Measurements from ENCODE around the gene HDDC2. TPM values are rescaled to one million over a fixed set of nuclear protein-coding genes. Genes with fewer than 3 reads are reported as not detected.
"Not testable (repeated sequence)": the region's sequence is repeated elsewhere in the genome, so short reads cannot be mapped to it uniquely, and the experiment has no call there.

HDDC2 gene
- total RNA-seq, 1 experiment from 2014 or later, result 69.8 TPM

DNA sequence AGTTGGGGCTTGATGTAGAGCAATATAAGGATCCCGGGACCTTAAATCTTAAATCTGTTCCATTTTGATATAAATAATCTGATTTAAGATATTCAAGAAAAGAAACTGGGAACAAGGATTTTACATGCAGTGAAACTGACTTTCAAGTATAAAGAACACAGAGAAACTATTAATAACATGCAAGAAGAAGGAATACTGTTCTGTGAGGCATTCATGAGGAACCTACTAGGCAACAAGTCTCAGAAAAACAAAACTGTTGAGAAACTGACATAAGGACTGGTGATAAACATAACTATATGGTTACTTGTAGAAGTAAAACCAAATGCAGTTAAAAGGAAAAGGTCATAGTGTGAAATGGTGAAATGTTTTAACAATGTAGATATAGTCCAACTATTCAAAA lies 15.8 kb downstream of the HDDC2 start:
- peaks cover 32% of the 10 kb centered on the region for H3K9me3 Mint-ChIP-seq
- ChIA-PET CTCF (no interaction called here), POLR2A (no interaction called here)

DNA sequence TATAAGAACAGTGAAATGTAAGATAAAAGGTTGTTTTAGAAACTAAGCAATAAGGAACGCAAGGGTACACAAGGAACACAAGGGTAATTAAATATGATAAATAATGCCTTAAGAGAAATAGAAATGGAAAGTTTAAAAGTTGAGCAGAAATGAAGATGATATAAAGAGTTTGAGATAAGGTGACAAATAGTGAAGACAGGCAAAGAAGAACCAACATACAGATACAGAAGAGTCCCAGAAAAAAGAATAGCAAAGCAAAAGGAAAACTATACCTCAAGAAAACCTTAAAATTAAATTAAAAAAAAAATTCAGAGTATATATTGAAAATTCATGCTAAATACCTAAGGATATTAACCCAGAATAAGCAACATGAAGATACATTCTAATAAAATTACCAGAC lies 16.4 kb downstream of the HDDC2 start:
- Mint-ChIP-seq H3K9me3 (peaks cover 36% of the 10 kb centered on the region), H3K27me3 (ENCODE audit: low read depth) (no peaks in the 10 kb centered on the region)

More for the DNA sequence above, 15.8 kb downstream of the HDDC2 start:
- ATAC-seq (no peak), DNase-seq (ENCODE audit: low spot score) (no peak)
- Mint-ChIP-seq H3K36me3 (peaks cover 76% of the 10 kb centered on the region), H3K27me3 (ENCODE audit: low read depth) (no peaks in the 10 kb centered on the region), H3K4me1 (peaks cover 6% of the 10 kb centered on the region), H3K4me3 (no peak overlapping the region), H3K27ac (no peak overlapping the region)
- no peak for TF ChIP-seq CREB1 (CRISPR knock-in tag; IDR thresholded peaks at IDR 0.05)

GRCh38 chr6:125282470-125282869 lies 19.3 kb downstream of the HDDC2 start:
- H3K27me3 Mint-ChIP-seq (ENCODE audit: low read depth); ATAC-seq; H3K4me3 Mint-ChIP-seq; H3K27ac Mint-ChIP-seq; DNase-seq (ENCODE audit: low spot score); CTCF ChIA-PET: not testable (repeated sequence)
- POLR2A ChIA-PET, result interaction anchor here (0.8 kb wide), 1 partner anchor 69 kb away, joined by 3 read pairs; no protein-coding TSS in a partner anchor
- peaks cover 22% of the 10 kb centered on the region for H3K4me1 Mint-ChIP-seq
- H3K36me3 Mint-ChIP-seq, result peaks cover 68% of the 10 kb centered on the region
- peaks cover 33% of the 10 kb centered on the region for H3K9me3 Mint-ChIP-seq

More for the DNA sequence above, 16.4 kb downstream of the HDDC2 start:
- ATAC-seq (no peak), DNase-seq (ENCODE audit: low spot score) (no peak)
- Mint-ChIP-seq H3K27ac (no peak overlapping the region), H3K4me3 (no peak overlapping the region), H3K4me1 (peaks cover 11% of the 10 kb centered on the region), H3K36me3 (peaks cover 80% of the 10 kb centered on the region)
- TF ChIP-seq, protein P1, sequence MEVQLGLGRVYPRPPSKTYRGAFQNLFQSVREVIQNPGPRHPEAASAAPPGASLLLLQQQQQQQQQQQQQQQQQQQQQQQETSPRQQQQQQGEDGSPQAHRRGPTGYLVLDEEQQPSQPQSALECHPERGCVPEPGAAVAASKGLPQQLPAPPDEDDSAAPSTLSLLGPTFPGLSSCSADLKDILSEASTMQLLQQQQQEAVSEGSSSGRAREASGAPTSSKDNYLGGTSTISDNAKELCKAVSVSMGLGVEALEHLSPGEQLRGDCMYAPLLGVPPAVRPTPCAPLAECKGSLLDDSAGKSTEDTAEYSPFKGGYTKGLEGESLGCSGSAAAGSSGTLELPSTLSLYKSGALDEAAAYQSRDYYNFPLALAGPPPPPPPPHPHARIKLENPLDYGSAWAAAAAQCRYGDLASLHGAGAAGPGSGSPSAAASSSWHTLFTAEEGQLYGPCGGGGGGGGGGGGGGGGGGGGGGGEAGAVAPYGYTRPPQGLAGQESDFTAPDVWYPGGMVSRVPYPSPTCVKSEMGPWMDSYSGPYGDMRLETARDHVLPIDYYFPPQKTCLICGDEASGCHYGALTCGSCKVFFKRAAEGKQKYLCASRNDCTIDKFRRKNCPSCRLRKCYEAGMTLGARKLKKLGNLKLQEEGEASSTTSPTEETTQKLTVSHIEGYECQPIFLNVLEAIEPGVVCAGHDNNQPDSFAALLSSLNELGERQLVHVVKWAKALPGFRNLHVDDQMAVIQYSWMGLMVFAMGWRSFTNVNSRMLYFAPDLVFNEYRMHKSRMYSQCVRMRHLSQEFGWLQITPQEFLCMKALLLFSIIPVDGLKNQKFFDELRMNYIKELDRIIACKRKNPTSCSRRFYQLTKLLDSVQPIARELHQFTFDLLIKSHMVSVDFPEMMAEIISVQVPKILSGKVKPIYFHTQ (CRISPR knock-in tag; IDR thresholded peaks at IDR 0.05), result no peak
- TF ChIP-seq MYBL2 (CRISPR knock-in tag; IDR thresholded peaks at IDR 0.05) (no peak), KAT7 (CRISPR knock-in tag; IDR thresholded peaks at IDR 0.05; ENCODE audit: borderline replicate concordance) (no peak), ZNF232 (CRISPR knock-in tag; IDR thresholded peaks at IDR 0.05) (no peak), ZNF263 (CRISPR knock-in tag; IDR thresholded peaks at IDR 0.05; ENCODE audit: low read depth) (no peak), EMX1 (CRISPR knock-in tag; IDR thresholded peaks at IDR 0.05) (no peak), CBFB (CRISPR knock-in tag; IDR thresholded peaks at IDR 0.05; ENCODE audit: low read depth) (no peak), ETV6 (CRISPR knock-in tag; IDR thresholded peaks at IDR 0.05) (no peak), ESRRA (CRISPR knock-in tag; IDR thresholded peaks at IDR 0.05; ENCODE audit: borderline replicate concordance) (no peak), TEAD4 (CRISPR knock-in tag; IDR thresholded peaks at IDR 0.05) (no peak), SMAD3 (CRISPR knock-in tag; IDR thresholded peaks at IDR 0.05; ENCODE audit: borderline replicate concordance) (no peak), GABPB1 (CRISPR knock-in tag; IDR thresholded peaks at IDR 0.05) (no peak), SMAD4 (CRISPR knock-in tag; IDR thresholded peaks at IDR 0.05) (no peak), FOXP1 (CRISPR knock-in tag; IDR thresholded peaks at IDR 0.05; ENCODE audit: borderline replicate concordance) (no peak), FOXK1 (CRISPR knock-in tag; IDR thresholded peaks at IDR 0.05) (no peak), TP53 (CRISPR knock-in tag; IDR thresholded peaks at IDR 0.05) (no peak), GTF2I (CRISPR knock-in tag; conservative IDR thresholded peaks at IDR 0.05) (no peak)
- TF ChIP-seq, protein P2, sequence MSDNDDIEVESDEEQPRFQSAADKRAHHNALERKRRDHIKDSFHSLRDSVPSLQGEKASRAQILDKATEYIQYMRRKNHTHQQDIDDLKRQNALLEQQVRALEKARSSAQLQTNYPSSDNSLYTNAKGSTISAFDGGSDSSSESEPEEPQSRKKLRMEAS (CRISPR knock-in tag; IDR thresholded peaks at IDR 0.05), result no peak
- TF ChIP-seq, protein P3, sequence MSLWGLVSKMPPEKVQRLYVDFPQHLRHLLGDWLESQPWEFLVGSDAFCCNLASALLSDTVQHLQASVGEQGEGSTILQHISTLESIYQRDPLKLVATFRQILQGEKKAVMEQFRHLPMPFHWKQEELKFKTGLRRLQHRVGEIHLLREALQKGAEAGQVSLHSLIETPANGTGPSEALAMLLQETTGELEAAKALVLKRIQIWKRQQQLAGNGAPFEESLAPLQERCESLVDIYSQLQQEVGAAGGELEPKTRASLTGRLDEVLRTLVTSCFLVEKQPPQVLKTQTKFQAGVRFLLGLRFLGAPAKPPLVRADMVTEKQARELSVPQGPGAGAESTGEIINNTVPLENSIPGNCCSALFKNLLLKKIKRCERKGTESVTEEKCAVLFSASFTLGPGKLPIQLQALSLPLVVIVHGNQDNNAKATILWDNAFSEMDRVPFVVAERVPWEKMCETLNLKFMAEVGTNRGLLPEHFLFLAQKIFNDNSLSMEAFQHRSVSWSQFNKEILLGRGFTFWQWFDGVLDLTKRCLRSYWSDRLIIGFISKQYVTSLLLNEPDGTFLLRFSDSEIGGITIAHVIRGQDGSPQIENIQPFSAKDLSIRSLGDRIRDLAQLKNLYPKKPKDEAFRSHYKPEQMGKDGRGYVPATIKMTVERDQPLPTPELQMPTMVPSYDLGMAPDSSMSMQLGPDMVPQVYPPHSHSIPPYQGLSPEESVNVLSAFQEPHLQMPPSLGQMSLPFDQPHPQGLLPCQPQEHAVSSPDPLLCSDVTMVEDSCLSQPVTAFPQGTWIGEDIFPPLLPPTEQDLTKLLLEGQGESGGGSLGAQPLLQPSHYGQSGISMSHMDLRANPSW (CRISPR knock-in tag; conservative IDR thresholded peaks at IDR 0.05; ENCODE audit: low read depth), result no peak
- TF ChIP-seq, protein P4, sequence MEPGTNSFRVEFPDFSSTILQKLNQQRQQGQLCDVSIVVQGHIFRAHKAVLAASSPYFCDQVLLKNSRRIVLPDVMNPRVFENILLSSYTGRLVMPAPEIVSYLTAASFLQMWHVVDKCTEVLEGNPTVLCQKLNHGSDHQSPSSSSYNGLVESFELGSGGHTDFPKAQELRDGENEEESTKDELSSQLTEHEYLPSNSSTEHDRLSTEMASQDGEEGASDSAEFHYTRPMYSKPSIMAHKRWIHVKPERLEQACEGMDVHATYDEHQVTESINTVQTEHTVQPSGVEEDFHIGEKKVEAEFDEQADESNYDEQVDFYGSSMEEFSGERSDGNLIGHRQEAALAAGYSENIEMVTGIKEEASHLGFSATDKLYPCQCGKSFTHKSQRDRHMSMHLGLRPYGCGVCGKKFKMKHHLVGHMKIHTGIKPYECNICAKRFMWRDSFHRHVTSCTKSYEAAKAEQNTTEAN (CRISPR knock-in tag; IDR thresholded peaks at IDR 0.05), result no peak
- ChIA-PET CTCF (no interaction called here), POLR2A (no interaction called here)
